IPS-NIHi11 (cell line): ENCODE results near the gene SMG6.

Source experiments
- DNase-seq: peaks from one replicate; pipeline ENCODE4 v3.0.0; 2012; ENCODE audit warnings: mixed read lengths, low spot score

Gene SMG6

DNA sequence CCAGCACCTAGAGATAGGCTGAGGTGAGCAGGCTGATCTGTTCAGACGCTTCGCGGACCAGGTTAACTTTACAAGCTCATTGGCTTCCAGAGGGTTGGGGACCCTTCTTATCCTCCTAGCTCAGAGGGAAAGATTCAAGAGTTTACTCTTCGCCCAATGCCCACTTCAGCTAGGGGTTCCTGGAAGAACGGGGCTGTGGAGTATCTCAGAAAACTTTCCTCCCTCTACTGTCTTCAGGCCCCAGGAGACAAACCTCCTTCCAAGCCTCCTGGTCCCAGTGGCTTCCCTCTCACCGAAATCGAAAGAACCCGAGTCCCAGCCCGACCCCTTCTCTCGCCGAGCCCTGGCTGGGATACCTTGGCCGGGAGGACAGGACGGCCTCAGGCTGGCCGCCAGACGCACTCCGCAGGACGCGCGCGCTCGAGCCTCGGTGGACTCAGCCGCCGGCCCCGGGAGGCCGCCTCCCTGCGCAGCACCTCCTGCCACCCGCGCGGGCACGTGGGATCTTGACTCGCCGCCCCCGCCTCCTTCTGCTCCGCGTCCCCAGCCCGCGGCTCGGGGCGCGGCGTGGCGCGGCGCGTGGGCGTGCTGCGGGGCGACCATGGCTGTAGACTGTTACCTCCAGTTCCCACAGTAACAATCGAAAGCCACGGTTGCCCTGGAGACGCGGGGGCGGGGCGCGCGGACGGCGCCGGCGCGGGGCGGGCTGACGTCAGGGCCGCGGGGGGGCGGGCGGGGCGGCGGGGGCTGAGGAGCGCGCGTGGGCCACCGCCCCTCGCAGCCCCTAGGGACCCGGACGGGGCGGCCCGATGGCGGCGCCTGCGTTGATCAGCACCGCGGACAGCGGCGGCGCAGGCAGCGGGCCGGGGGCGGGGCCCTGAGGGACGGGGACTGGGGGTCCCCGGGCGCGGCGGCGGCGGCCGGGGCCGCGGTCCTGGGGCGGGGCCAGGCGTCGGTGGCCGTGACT is 254.0 kb downstream of the SMG6 start:
- peak; percentile 91 for DNase-seq

- DNase-seq: no peak
Measured at GRCh38 chr17:2048805-2049204, 254.8 kb downstream of the SMG6 start.

GRCh38 chr17:2047590-2047989 is 256.0 kb downstream of the SMG6 start:
- DNase-seq: no peak

- DNase-seq: no peak
Measured at GRCh38 chr17:2044263-2044894, 259.2 kb downstream of the SMG6 start.

- no peak for DNase-seq
Measured at GRCh38 chr17:2043785-2044184, 259.8 kb downstream of the SMG6 start.

DNA sequence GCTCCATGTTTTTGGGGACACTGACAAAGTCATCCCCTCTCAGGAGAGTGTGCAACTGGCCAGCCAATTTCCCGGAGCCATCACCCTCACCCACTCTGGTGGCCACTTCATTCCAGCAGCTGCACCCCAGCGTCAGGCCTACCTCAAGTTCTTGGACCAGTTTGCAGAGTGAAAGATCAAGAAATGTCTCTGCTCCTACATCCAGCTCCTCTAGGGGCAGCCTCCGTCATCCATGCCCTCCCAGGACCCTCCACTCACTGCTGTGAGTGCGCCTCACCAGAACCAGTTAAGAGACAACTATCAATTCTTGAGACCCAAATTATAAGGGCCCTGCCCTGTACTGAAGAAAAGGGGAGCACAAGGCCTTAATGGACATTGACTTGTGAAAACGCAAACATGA is 260.7 kb downstream of the SMG6 start:
- no peak for DNase-seq

- peak; percentile 54 for DNase-seq
Measured at GRCh38 chr17:2042390-2042847, 261.2 kb downstream of the SMG6 start.

DNA sequence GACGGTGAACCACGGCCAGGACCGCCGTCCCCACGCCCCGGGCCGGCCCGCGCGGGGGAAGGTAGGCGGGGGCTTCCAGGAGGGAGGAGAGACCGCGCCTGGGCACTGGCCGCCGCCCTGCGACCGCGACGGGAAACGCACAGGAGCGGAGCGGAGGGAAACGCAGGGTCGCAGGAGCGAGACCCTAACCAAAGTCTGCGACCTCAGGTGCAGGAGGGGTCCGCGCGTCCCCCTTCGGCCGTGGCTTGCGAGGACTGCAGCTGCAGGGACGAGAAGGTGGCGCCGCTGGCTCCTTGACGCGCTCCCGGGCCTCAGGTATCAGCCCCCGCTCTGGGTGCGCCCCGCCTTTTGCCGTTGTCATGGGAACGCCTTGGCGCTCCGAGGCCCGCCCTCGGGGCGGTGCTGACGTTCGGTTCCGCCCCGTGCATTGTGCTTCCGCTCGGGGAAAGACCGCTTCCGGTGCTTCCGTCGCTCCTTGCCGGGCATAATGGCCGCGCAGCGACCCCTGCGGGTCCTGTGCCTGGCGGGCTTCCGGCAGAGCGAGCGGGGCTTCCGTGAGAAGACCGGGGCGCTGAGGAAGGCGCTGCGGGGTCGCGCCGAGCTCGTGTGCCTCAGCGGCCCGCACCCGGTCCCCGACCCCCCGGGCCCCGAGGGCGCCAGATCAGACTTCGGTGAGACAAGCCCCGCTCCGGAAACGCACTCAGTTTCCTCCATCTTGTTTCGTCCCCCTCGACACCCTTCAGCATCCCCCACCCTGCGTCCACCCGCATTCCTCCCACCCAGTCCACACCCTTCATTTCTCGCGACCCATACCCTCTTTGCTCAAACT is 261.8 kb downstream of the SMG6 start, which contains the start of gene OVCA2:
Gene OVCA2, plus strand, starts transcription at position 462 of the 829 bp plus-strand sequence. Its CDS starts 26 bp downstream, at position 488.
- DNase-seq: peak; percentile 95

- no peak for DNase-seq
Measured at GRCh38 chr17:2040942-2041560, 262.5 kb downstream of the SMG6 start.

DNA sequence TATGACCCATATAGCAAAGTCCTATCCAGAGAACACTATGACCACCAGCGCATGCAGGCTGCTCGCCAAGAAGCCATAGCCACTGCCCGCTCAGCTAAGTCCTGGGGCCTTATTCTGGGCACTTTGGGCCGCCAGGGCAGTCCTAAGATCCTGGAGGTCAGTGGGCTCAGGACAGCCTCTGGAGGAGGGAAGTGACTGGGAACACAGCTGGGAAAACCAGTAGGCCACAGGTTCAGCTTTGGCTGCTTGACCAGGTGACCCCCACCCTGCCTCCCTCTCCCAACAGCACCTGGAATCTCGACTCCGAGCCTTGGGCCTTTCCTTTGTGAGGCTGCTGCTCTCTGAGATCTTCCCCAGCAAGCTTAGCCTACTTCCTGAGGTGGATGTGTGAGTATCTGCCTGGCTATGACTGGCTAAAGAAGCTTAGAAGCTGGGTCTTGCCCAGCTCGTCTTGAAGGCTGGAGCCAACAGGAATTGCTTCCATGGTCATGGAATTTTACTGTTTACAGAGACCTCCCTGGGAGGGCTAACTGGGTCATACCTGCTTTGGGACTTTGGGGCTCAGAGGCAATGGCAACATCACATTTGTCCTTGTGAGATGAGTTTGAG is 263.3 kb downstream of the SMG6 start:
- no peak for DNase-seq

- DNase-seq: no peak
Measured at GRCh38 chr17:2037155-2037554, 266.4 kb downstream of the SMG6 start.

- no peak for DNase-seq
Measured at GRCh38 chr17:2035541-2036488, 267.8 kb downstream of the SMG6 start.

DNA sequence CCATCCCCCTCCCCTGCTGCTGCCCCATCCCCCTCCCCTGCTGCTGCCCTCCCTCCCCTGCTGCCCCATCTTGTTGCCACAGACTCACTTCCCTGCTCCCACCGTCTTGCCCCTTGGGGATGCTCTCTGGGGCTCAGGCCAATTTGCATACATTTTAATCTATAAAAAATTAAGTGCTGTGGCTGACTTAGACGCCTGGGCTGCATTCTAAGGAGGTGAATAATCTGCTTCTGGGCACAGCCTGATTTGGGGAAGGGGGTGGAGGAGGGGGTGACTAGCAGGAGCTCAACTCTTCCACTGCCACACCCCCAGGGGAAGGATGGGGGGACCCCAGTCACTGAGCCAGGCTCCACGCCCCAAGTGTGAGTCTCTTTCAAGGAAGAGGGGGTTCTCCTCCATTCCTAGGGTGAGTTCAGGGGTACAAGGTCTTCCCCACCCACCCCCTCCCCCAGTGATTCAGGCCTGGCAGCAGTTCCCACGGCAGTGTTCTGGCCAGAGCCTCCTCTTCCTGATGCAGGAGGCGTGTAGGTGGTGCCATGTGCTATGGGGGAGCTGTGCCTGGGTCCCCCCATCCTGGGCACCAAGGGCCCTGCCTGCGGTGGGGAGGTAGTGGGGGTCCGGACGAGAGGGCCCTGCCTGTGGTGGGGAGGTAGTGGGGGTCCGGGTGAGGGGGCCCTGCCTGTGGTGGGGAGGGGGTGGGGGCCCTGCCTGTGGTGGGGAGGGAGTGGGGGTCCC is 268.6 kb downstream of the SMG6 start:
- DNase-seq: no peak

DNA sequence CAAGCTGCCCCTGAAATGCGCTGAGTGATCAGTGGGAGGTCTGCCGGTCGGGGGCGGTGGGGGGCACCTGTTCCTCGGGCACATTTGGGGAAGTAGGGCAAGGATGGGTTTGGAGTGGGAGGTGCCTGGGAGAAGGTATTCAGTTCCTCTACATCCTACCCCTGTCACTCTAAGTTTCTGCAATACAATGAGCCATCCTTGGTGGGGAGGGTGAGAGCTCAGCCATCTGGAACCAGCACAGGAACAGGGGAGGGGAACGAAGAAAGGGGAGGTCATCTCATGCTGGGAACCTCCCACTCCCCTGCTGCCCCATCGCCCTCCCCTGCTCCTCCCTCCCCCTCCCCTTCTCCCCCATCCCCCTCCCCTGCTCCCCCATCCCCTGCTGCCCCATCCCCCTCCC is 269.4 kb downstream of the SMG6 start:
- DNase-seq: no peak

DNA sequence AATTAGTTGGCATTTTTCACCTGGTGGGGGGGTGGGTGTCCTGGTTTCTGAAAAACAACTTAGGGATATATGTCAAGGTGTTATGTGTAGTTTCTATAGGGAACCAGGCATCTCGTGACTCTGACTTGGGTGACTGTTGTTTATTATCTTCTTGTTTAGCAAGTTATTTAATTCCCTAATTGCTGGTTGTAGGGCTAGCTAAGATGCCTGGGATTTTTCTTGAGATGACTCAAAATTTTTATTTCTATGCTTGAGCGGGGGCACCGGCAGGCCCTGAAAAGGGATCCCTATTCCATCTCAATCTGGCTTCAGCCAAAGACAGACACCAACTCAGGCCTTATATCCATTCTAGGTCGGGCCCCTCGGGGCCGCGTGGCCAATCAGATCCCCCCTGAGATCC is 270.4 kb downstream of the SMG6 start:
- no peak for DNase-seq

DNA sequence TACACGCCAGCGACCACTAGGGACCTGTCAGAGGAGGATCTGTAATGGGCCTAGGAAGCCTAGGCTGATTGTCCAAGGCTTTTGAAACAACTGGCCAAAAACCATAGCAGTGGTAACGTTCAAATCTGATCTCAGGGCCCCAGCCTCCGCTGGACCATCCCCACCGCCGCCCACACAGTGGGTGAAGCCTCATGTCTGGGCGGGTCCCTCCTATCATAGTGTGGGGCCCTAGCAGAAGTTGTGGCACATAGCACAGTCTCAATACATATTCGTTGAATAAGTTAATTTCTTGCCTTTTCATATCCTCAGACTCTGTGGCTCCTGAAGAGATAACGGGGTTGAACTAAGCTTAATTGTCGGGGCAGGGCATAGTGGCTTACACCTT is 272.8 kb downstream of the SMG6 start:
- no peak for DNase-seq

DNA sequence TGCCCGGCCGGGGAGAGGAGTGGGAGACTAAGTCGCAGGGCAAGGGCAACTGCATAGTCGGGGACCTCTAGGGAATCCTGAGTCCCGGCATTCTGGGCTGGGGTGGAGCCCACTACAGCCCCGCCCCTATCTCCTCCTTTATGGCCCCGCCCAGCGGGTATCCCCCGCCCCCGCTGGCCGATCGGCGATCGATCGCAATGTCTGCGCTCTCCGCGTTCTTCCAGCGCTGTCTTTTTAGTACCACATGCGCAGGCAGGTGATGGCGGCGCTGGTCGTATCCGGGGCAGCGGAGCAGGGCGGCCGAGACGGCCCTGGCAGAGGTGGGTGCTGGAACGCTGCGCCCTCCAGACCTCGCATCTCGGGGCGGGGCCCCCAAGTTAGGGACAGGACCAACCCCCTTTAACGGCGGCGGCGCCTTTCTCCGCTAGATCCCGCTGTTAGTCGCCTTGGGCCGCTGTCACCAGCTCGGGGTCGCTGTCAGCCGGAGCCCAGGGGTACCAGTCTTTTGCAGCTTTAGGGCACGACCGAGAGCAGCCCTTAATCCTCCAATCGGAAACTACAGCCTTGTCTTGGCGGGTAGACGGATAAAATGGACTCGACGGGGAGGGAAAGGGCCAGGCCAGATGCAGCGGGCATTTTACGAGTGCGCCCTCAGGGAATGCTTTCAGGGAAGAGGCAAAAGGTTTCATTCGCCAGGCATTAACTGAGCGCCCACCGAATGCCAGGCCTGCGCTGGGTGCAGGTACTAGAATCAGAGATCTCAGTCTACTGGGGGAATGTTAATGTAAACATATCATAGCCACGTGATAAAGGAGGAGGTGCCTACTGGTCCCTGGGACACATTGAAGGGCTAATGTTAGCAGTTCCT is 273.4 kb downstream of the SMG6 start, which contains the start of gene DPH1:
Gene DPH1, plus strand, starts transcription at position 243 of the 868 bp plus-strand sequence. Its CDS starts 17 bp downstream, at position 260.
- DNase-seq: peak; percentile 90

- DNase-seq: no peak
Measured at GRCh38 chr17:2028737-2029136, 274.8 kb downstream of the SMG6 start.
